PC-9 (cell line): ENCODE measurements around the gene MRRF. TPM values are rescaled to one million over a fixed set of nuclear protein-coding genes. Genes with fewer than 3 reads are reported as not detected.

Experiments
- BruUV-seq: library from RNA; stranded (reverse); fragments of 400-500 nt; replicated peaks from 2 replicates; lab custom pipeline; 2021; lab: Mats Ljungman, UMichigan
- CTCF ChIA-PET: fragments of 300-600 bp; sonication (Branson Sonifier 250); formaldehyde crosslinking; loops from one replicate; lab custom pipeline; 2022; ENCODE audit warnings: antibody characterized with exemption; lab: Charles Lee
- POLR2A ChIA-PET: fragments of 300-600 bp; sonication (Branson Sonifier 250); formaldehyde crosslinking; loops from one replicate; lab custom pipeline; 2022; ENCODE audit warnings: antibody characterized with exemption; ENCODE audit not compliant: unreplicated experiment; lab: Charles Lee
- DNase-seq, 2 experiments: peaks; one replicate each; pipeline versions ENCODE4 v3.0.0 to v3.0.0-alpha.2; 2015 to 2022; ENCODE audit warnings: mixed read lengths in 1 of 2
- H2AFZ ChIP-seq: fragments of 200-600 bp; sonication (generic); 2 replicates; pipeline ENCODE4 v1.8.1; 2017; ENCODE audit warnings: antibody characterized with exemption
- H3F3A ChIP-seq: fragments of 200-600 bp; sonication (generic); 2 replicates; pipeline ENCODE4 v1.8.1; 2017; ENCODE audit warnings: antibody characterized with exemption, mild to moderate bottlenecking, low read depth; ENCODE audit not compliant: insufficient read depth
- H3K27ac ChIP-seq: fragments of 200-600 bp; sonication (generic); 2 replicates; pipeline ENCODE4 v1.6.1; 2016; ENCODE audit warnings: mixed run types
- H3K27me3 ChIP-seq: fragments of 200-600 bp; sonication (generic); 2 replicates; pipeline ENCODE4 v1.6.1; 2016; ENCODE audit warnings: low read depth, mixed run types; ENCODE audit not compliant: insufficient read depth
- H3K36me3 ChIP-seq: fragments of 200-600 bp; sonication (generic); 2 replicates; pipeline ENCODE4 v1.6.1; 2016; ENCODE audit warnings: low read depth, mixed run types
- H3K4me1 ChIP-seq: fragments of 200-600 bp; sonication (generic); replicated peaks from 2 replicates; pipeline ENCODE4 v1.6.1; 2016; ENCODE audit warnings: mixed run types; ENCODE audit not compliant: insufficient read depth
- H3K4me2 ChIP-seq: fragments of 200-600 bp; sonication (generic); 2 replicates; pipeline ENCODE4 v1.6.1; 2017; ENCODE audit warnings: mixed run types
- H3K4me3 ChIP-seq: fragments of 200-600 bp; sonication (generic); 2 replicates; pipeline ENCODE4 v1.6.1; 2016; ENCODE audit warnings: mixed run types
- H3K79me2 ChIP-seq: fragments of 200-600 bp; sonication (generic); 2 replicates; pipeline ENCODE4 v1.6.1; 2017; ENCODE audit warnings: low read depth, mixed run types
- H3K9me2 ChIP-seq: fragments of 200-600 bp; sonication (generic); 2 replicates; pipeline ENCODE4 v1.8.1; 2017; ENCODE audit warnings: mild to moderate bottlenecking; ENCODE audit not compliant: insufficient read depth
- H3K9me3 ChIP-seq: fragments of 200-600 bp; sonication (generic); 2 replicates; pipeline ENCODE4 v1.8.1; 2016; ENCODE audit warnings: low read depth; ENCODE audit not compliant: insufficient read depth
- H4K20me1 ChIP-seq: fragments of 200-600 bp; sonication (generic); 2 replicates; pipeline ENCODE4 v1.8.1; 2017; ENCODE audit not compliant: insufficient read depth
- EZH2 ChIP-seq: fragments of 200-600 bp; sonication (generic); IDR thresholded peaks from 2 replicates; pipeline ENCODE4 v1.8.0; 2017; ENCODE audit warnings: antibody characterized with exemption, low read depth
- intact Hi-C: fragments of 100-400 bp; cut with micrococcal nuclease; formaldehyde crosslinking; loops from one replicate; pipeline ENCODE4 v1.10.0; 2022; ENCODE audit not compliant: unreplicated experiment
- total RNA-seq: library from RNA; stranded (reverse); gene quantifications from 2 replicates; pipeline ENCODE4 v1.2.3, GENCODE V29; 2021
- TF ChIP-seq, protein P1 (sequence below): fragments of 200-600 bp; sonication (generic); conservative IDR thresholded peaks from 2 replicates; pipeline ENCODE4 v1.6.1; 2017; ENCODE audit warnings: mixed run types, antibody characterized with exemption, mild to moderate bottlenecking, moderate library complexity

The MRRF gene
- total RNA-seq, 1 experiment from 2014 or later: 79.5 TPM

DNA sequence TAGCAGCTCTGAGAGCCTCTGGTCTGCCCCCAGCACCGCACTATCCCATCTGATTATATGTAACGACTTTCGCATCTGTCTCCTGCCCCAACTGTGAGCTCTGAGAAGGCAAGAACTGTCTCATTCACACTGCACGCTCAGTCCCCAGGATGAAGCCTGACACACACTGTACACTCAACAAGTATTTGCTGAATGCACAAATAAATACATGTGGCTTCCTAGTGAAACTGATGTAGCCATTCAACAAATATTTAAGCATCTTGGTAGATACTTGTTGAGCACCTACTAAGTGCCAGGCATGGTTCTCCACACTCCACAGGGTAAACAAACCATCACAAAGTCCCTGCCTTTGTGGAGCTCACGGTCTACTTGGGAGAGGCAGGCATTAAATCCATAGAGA lies 71.5 kb downstream of the MRRF start:
- Histone ChIP-seq H3K9me2 (no peaks in the 10 kb centered on the region), H3K27ac (no peak overlapping the region), H3K4me1 (no peaks in the 10 kb centered on the region), H3K4me2 (no peak overlapping the region), H3K79me2 (no peaks in the 10 kb centered on the region), H3K27me3 (peaks cover 10% of the 10 kb centered on the region), H3K36me3 (no peaks in the 10 kb centered on the region), H3K9me3 (no peaks in the 10 kb centered on the region), H4K20me1 (no peaks in the 10 kb centered on the region; the same call in 1 of the 2 replicates), H3K4me3 (no peak overlapping the region), H3F3A (no peaks in the 10 kb centered on the region; the same call in 1 of the 2 replicates), H2AFZ (no peak overlapping the region)
- BruUV-seq: no TSS peak
- ChIA-PET POLR2A (no interaction called here), CTCF (no interaction called here)
- TF ChIP-seq EZH2: no peak
- TF ChIP-seq, protein P1, sequence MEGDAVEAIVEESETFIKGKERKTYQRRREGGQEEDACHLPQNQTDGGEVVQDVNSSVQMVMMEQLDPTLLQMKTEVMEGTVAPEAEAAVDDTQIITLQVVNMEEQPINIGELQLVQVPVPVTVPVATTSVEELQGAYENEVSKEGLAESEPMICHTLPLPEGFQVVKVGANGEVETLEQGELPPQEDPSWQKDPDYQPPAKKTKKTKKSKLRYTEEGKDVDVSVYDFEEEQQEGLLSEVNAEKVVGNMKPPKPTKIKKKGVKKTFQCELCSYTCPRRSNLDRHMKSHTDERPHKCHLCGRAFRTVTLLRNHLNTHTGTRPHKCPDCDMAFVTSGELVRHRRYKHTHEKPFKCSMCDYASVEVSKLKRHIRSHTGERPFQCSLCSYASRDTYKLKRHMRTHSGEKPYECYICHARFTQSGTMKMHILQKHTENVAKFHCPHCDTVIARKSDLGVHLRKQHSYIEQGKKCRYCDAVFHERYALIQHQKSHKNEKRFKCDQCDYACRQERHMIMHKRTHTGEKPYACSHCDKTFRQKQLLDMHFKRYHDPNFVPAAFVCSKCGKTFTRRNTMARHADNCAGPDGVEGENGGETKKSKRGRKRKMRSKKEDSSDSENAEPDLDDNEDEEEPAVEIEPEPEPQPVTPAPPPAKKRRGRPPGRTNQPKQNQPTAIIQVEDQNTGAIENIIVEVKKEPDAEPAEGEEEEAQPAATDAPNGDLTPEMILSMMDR: no peak
- DNase-seq: no peak
- intact Hi-C loops: no loop called here

DNA sequence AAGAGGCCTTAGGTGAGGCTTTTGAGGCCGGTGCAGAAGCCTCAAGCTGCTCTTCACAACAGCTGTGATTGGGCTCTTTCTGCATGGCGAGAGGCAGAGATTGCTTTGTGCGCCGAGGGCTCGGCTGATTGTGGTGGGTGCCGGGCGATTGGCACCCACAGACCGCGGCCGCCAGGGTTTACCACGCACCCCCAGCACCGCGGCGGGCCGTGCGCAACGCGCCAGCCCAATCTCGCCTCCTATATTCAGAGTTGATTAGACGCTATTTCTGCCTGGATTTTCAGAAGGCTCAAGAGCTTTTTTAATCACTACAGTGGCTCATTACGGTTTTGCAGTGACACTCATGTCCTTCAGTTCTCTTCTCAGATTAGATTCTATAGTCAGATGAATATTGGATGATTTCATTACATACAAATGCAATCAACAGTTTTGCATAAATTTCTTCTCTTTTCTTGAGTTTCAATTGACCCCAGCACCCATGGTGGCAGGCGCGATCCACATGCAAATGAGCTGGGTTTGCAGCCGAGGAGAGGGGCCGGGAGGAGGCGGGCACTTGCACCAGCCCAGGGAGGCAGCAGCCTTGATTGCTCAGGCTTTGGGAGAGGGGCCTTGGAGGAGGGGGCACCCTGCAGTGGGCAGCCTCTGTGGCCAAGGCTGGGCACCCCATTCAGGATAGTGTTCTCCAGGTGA lies 72.3 kb downstream of the MRRF start:
- H2AFZ ChIP-seq: no peak overlapping the region
- no peaks in the 10 kb centered on the region for H3K4me1 ChIP-seq
- CTCF ChIA-PET: no interaction called here
- no peak overlapping the region for H3K27ac ChIP-seq
- intact Hi-C loops: no loop called here
- peaks cover 10% of the 10 kb centered on the region for H3K27me3 ChIP-seq
- TF ChIP-seq EZH2: no peak
- TF ChIP-seq, protein P1: no peak
- no TSS peak for BruUV-seq
- no peaks in the 10 kb centered on the region for H3K9me3 ChIP-seq
- POLR2A ChIA-PET: no interaction called here
- no peaks in the 10 kb centered on the region for H3F3A ChIP-seq
- no peaks in the 10 kb centered on the region for H3K36me3 ChIP-seq
- no peak overlapping the region for H3K4me2 ChIP-seq
- no peak for DNase-seq
- no peaks in the 10 kb centered on the region for H3K9me2 ChIP-seq
- H3K4me3 ChIP-seq: no peak overlapping the region
- H4K20me1 ChIP-seq: no peaks in the 10 kb centered on the region
- no peaks in the 10 kb centered on the region for H3K79me2 ChIP-seq

DNA sequence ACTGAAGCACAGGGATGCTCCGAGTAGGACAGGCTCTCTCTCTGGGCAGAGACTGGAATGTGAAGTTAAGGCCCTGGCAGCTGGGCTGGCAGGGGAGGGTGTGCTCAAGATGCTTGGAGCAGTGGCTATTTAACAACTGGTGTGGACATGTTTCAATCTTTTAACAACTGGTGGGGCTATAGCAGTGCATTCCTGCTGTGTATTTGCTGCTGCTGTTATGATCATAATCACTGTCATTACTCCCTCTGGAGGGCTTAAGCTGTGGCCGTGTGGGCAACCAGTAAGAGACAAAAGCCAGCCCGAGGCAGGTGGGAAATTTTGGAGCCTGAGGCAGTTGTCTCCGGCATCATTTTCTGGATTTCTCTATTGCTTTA lies 72.9 kb downstream of the MRRF start:
- Histone ChIP-seq H3K4me3 (no peak overlapping the region), H3K9me3 (no peaks in the 10 kb centered on the region), H2AFZ (no peak overlapping the region), H3K27me3 (peaks cover 10% of the 10 kb centered on the region), H3F3A (no peaks in the 10 kb centered on the region), H3K36me3 (no peaks in the 10 kb centered on the region), H3K27ac (no peak overlapping the region), H3K4me1 (no peaks in the 10 kb centered on the region), H4K20me1 (no peaks in the 10 kb centered on the region), H3K9me2 (no peaks in the 10 kb centered on the region), H3K4me2 (no peak overlapping the region), H3K79me2 (no peaks in the 10 kb centered on the region)
- POLR2A ChIA-PET: no interaction called here
- CTCF ChIA-PET: interaction anchor here (0.5 kb wide), 1 partner anchor 28 kb away, joined by 4 read pairs; no protein-coding TSS in a partner anchor
- no peak for DNase-seq
- TF ChIP-seq, protein P1: no peak
- TF ChIP-seq EZH2: no peak
- no TSS peak for BruUV-seq
- intact Hi-C loops: no loop called here
